Mesenteric fat pad (tissue), 1 donor: ENCODE results near the gene ERH. TPM values are rescaled to one million over a fixed set of nuclear protein-coding genes. Genes with fewer than 3 reads are reported as not detected.
"Not testable (repeated sequence)": the region's sequence is repeated elsewhere in the genome, so short reads cannot be mapped to it uniquely, and the experiment has no call there.

Source experiments
- DNase-seq: peaks from one replicate; pipeline ENCODE4 v3.0.0-alpha.2; 2020; ENCODE audit warnings: low spot score
- total RNA-seq: library from RNA; stranded (reverse); fragmentation: NEBNext Ultra II Directional; extraction: Animal tissue kit (Norgen Biotek cat#: 25700); gene quantifications from one replicate; pipeline ENCODE4 v1.2.1, GENCODE V29; 2021
- donor health status: DM: yes; HTN: yes; CAD: no.

The ERH gene
- total RNA-seq, 1 donor from 2014 or later, result 140 TPM

DNA sequence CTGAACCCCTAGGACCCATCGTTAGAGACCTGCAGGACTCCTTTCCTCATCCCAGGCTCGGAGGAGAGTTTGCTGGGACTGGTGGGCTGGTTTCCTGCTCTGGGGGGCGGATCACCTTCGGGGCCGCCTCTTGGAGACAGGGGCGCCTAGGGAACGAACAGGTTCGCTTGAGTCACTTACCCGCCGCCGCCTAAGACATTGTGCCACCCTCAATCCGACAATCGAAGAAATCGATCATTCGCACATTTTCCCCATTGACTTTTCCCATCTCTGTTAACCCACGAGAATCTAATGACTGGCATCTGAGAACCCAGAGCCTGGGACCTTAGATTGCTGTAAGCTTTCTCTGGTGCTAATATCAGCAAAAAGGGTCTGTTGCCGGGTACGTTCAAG is 715 bp upstream of the ERH start:
- DNase-seq, result no peak

DNA sequence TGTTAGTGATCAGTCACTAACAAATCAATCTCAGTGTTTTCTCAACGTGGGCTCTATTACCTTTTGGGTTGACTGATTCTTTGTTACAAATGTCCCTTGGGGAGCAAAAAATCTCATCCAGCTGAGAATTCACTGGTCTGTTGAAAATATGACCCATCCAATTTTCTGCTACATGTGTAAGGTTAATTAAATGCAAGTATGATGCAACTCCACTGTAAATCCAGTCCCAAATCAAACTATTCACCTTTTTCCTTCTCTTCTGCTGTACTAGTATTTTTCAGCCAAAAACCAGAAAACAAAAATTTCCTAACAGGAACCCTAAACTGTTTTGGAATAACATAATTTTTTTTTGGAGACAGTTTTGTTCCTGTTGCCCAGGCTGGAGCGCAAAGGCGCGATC is 2.2 kb downstream of the ERH start:
- no peak for DNase-seq

DNA sequence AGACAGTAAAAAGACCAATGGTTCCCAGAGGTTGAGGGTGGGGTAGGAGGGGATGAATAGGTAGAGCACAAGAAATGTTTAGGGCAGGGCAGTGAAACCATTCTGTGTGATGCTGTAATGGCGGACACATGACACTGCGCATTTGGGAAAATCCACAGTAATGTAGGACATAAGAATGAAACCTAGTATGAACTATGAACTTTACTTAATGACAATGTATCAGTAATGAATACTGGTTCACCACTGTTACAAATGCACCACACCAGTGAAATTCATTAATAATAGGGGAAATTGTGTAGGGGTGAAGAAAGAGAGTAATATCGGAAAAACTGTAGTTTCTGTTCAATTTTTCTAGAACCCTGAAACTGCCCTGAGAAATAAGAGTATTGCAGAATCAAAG is 5.6 kb downstream of the ERH start:
- no peak for DNase-seq

DNA sequence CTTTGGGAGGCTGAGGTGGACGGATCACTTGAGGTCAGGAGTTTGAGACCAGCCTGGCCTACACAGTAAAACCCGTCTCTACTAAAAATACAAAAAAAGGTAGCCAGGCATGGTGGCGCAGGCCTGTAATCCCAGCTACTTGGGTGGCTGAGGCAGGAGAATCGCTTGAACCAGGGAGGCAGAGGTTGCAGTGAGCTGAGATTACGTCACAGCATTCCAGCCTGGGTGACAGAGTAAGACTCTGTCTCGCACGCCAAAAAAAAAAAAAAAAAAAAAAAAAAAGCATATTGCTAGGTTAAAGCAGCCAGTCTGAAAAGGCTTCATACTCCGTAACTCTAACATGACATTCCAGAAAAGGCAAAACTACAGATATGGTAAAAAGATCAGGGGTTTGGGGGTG is 6.7 kb downstream of the ERH start:
- not testable (repeated sequence) for DNase-seq

DNA sequence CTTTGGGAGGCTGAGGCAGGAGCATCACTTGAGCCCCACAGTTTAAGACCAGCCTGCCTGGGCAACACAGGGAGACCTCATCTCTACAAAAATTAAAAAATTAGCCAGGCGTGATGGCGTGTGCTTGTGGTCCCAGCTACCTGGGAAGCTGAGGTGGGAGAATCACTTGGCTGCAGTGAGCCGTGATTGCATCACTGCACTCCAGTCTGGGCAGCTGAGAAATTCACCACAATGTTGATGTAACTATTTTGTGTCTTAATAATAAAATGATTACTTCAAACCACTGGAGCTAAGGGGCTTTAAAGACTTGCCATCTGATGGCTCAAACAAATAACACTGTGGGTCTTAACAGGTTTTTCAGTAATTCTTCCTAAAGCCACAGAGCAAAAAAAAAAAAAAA is 10.8 kb downstream of the ERH start:
- no peak for DNase-seq

DNA sequence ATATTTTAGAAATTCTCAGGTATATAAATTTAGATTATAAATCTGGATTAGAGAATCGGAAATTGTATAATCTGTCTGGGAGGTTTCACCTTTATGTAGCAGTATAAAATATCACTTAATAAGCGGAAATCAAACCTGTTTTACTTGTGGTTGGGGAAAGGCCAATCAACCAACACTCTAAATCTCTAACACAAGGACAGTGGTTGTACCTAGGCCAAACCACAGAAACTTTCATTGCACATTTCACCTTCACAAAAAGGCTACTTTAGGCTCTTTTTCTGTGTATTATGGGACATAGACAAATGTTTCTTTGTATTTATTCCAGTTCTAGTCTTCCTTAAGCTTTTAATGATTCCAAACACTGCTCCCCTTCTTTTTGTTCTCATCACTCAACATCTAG is 19.8 kb downstream of the ERH start:
- no peak for DNase-seq

DNA sequence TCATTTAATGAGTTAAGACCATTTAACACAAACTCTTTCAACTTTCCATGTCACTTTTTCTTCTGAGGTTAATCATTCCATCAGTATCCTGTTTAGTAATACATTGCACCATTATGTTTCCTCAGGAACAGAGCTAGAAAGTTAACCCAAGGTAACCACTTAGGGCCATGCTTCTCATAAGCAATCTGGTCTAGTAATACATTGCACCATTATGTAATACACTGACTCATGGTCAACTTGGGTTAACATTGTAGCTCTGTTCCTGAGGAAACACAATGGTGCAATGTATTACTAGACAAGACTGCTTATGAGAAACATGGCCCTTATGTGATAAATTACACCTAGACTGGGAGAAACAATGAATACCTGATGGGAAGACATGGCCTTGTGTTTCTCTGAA is 21.7 kb downstream of the ERH start:
- DNase-seq, result no peak

DNA sequence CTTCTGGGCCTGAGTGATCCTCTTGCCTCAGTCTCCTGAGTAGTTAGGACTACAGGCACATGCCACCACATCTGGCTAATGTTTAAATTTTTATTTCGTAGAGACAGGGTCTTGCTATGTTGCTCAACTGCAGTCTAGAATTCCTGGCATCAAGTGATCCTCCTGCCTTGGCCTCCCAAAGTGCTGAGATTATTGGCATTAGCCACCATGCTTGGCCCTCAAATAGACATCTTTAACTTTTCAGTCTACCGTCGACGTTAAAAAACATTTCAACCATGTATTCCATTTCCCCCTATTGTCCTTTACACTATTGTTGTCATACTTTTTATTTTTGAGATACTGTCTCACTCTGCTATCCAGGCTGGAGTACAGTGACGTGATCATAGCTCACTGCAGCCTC is 22.4 kb downstream of the ERH start:
- no peak for DNase-seq

DNA sequence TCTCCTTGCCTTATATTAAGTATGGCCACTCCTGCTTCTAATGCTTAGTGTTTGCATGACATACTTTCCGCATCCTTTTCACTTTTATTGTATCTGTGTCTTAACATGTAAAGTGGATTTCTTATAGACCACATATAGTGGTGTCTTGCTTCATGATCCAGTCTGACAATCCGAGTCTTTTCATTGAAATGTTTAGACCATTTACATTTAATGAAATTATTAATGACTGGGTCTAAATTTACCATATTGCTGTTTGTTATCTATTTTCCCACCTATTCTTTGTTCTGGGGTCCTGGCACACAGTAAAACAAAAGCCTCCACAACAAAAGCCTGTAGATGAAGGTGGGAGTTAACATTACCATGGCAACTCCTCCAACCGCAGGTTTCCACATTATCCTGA is 22.9 kb downstream of the ERH start:
- no peak for DNase-seq

DNA sequence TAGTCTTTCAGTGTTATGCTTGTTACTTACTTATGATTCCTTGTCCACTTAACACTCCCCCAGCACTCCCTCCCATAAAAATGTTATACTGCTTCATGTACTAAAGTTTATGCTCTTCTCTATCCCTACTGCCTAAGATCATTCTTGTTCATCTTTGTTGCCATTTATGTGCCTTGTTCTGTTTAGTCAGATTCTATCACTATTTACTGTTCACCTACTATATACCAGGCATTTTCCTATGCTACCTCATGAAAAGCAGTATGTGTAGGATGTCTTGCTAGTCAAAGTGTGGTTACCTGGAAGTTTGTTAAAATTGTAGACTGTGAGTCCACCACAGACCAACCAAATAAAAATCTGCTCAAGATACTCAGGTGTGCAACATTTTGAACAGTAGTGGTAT is 23.9 kb downstream of the ERH start:
- DNase-seq, result no peak

DNA sequence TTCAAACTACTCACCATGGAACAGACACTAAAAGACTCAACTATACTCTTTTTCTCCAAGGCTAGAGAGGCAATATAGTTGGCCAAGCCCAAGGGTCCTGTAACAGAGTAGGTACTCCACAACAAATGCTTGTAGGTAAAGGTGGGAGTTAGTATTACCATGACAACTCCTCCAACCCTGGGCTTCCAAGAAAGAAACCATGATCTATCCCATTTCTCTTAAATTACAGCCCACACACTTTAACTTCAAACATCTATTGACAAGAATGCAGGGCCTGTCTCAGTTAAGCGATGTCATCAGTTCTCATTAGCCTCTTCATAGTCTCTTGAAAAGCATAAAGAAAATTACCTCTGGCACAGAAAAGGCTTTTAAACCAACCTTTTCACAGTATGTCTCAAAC is 25.0 kb downstream of the ERH start:
- DNase-seq, result no peak

DNA sequence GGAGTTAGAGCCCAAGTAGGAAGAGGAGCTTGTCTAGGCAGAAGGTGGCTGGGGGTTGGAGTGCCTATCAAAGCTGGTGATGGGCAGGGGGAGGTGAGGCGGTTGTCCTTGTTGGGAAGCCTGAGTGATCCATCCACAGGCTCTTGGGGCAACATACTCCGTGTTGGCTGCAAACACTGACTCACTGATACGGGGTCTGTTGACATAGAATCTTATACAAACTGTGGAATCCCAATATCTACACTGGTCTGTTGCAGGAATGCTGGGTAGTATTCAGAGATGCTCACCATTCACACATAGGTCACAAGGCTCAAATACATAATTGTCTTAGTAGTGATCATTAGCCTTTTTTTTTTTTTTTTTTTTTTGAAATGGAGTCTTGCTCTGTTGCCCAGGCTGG is 26.0 kb downstream of the ERH start:
- DNase-seq, result no peak

DNA sequence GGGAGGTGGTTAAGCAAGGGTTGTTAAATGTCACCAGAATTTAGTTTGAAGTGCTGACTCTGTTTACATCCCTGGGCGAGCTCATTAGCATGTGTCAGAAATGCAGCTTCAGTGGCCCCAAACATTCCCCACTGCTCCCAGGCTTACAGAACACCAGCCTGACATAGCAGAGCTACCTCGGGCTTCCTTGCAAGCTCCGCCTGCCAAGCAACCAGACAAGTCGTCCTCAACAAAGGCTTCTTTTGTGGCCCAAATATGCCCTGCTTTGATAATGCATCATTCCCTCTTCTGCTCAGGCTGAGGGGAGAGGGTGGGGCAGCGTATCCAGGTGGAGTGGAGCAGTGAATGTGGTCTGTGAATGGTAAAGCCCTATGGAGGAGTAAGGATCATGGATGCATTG is 28.0 kb downstream of the ERH start:
- no peak for DNase-seq

DNA sequence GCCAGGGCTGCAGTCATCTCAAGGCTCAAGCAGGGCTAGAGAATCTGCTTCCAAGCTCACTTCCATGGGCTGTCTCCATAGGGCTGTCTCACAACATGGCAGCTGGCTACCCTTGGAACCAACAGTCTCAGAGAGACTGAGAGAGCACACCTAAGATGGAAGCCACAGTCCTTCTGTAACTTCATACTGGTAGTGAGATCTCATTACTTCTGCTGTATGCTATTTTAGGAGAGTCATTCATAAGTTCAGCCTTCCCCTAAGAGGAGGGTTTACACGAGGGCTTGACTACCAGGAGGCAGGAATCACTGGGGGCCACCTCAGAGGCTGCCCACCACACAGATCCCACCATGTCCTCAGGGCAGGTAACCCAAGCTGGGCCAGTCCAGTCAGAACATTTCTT is 29.7 kb downstream of the ERH start:
- no peak for DNase-seq

DNA sequence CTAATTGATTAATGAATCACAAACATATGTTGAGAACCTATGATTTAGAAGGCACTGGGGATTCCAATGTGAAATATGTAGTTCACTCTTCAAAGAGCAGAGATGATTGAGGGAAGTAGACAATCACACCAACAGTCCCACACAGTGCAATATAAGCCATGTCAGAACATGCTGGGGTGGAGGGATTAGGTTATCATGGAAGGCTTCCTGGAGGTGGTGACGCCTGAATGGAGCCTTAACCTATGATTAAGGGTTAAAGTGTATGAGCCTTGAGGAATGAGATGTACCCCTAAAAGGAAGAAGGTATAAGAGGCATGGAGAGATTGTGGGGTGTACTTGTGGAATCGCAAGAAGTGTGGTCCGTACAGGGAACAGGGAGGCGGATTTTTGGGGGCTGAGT is 31.3 kb downstream of the ERH start:
- DNase-seq, result no peak

DNA sequence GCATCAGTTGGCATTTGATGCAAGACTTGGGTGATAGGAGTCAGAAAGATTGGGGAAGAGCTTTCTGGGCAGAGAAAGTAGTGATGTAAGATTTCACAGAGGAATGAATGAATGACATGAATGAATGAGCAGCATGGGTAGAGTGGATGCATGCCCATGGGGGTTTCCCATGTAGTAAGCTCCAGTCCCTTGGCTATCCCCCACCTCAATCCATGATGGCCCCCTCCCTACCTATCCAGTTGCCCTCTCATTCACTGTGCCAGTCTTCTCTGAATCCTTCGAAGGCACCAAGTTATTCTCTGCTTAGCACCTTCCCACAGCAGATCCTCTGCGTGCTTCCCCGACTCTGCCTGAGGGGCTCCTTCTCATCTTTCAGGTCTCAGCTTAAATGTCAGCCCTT is 32.0 kb downstream of the ERH start:
- no peak for DNase-seq

DNA sequence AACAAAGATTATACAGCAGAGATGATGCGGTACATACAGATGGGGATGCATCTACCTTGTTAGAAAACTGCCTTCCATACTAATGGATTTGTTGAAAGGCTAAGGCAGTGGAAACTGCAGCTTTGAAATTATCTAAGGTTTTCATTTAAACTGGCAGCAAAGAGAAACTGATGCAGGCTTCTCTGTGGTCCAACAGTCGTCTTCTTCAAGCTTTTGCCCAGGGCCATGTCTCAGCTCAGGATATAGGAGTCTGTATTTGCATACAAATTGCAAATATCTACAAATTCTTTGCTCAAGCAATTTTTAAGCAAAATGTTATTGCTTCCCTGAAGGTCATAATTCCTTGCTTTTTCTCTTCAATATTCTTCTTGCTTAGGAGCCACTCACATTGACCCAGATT is 33.7 kb downstream of the ERH start:
- no peak for DNase-seq

DNA sequence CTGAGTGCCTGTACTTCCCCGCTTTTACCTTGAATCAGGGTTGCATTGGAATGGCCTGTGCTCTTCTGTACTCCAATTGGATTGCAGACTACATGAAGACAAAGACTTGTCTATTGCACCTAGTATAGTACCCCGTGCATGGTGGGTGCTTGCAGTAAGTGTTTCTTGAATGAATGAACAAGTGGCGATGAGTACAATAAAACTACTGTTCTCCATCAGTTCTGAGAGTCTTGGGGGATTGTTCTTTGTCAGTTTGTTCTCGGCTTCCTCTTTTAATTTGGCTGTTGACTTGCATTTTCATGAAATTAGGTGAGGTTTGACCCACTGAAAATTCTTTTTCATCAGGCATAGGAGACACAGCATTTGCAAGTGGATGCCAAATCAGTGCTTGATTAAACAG is 34.1 kb downstream of the ERH start:
- no peak for DNase-seq

DNA sequence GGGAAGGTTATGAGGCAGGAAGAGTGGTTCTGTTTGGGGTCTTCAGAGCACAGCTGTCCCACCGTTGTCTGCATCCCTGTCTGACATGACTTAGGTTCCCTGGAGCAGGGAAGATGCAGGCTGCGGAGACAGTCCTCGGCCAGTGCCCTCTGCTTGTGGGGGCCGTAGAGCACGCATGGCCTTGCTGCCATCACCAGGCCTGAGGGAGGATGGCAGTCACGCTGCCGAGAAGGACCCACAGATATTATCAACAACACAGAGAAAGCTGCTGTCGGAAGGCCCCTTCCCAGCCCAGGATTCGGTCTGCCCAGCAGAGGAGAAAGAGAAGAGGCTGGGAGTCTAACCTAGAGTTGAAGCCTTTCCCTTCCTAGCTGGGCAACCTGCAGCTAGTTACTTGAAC is 35.0 kb downstream of the ERH start:
- DNase-seq, result no peak

DNA sequence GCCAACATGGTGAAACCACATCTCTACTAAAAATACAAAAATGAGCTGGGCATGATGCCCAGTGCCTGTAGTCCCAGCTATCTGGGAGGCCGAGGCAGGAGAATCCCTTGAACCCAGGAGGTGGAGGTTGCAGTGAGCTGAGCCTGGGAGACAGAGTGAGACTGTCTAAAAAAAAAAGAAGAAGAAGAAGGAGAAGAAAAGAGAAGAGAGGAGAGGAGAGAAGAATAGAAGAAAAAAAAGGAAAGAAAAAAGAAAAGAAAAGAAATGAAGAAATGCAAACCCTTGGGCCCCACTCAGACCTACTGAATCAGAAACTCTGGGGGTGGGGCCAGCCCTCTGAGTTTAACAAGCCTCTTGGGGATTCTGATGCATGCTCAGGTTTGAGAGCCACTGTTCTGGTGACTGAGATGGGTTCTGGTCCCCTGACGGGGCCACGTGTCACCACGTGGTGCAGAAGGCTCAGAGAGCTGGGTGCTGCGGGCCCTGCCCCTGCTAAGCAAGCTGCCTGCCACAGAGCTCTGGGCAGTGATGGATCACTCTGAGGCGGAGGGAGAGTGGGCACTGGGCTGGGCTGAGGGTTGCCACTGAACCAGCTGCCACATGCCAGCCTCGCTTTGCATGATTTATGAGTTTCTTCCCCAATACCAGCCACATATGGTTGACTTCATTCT is 37.5 kb downstream of the ERH start:
- DNase-seq, result no peak

DNA sequence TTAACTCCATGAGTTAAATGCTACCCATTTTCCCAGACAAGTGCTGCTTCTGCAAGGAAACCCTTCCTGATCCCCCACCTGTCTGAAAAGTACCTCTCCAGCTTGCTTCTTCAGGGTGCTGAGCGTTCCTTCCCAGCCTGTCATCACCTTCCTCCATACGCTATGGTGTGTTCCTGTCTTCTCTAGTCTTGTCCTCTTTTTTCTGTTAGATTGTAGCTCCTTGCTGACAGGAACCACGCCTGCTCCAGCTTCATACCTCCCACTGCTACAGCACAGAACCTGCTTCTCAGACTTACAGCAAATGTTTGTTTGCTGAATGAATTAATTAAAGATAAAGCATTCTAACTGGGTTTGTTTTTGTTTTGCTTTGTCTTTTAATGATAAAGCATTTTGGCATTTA is 39.1 kb downstream of the ERH start:
- no peak for DNase-seq

DNA sequence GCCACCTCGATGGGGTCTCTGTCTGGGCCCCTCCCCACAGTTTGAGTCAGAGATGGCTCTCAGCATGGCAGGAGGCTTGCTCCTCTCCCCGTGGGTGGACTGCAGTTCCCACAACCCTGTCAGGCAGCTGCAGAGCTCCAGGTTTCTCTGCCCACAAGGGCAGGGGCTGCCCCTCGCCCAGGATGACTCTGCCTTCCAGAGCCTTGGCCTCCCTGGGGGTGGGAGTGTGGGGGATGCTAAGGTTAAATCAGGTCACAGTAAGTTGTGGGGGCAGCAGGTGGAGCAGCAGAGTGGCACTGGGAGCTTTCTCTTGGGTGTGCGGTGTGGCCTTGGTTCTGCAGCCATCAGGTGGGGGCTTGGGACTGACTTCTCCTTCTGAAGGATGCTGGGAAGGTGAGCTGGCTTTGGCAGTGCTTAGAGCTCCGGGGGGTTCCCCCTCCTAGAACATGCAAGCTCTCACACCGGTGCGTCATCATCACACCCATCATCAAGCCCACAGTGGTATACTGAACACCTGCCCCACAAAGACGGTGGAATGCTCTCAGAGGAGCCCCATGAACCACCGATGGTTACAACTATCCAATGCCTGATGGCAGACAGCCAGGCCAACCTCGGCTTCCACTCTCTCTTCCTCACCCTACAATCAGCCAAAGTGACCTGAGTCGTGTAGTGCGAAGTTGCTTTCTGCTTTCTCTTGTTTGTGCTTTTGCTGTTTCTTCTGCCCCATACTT is 39.7 kb downstream of the ERH start:
- no peak for DNase-seq

DNA sequence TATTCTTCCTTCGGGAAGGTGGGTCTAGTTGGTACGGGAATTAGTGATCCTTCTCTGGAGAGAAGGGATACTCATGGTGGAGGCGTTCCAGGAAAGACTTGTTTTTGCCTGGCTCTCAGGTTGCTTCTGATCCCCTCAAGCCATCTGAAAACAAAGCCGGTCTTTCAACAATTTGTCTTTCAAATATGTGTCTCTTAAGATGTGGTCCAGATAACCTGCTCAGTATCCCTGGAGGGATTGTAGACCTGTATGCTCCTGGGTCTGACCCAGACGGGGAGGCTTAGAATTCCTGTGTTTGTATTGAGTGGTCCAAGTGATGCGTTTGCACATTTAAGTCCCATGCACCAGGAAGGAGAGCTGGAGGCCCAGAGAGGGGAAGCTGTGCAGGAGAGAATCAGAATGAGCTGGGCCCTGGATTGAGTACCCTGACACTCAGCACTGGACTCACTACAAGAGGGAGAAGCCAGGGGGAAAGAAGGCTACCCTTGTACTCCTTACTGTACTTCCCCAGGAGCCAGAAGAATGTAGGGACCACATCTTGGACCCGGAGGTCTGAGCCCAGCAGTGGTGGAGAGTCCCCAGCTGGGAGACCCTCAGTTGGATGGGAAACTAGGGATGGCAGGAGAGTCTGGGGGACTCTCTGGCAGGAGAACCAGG is 40.4 kb downstream of the ERH start:
- no peak for DNase-seq
